ENCODE results near the gene TBX1. TPM values are rescaled to one million over a fixed set of nuclear protein-coding genes. Genes with fewer than 3 reads are reported as not detected.

Gene TBX1
- total RNA-seq, 2 experiments from 2014 or later: not detected

- Mint-ChIP-seq H3K36me3 (peaks cover 22% of the 10 kb centered on the region), H3K9me3 (peaks cover 9% of the 10 kb centered on the region), H3K4me1 (no peaks in the 10 kb centered on the region), H3K27me3 (no peaks in the 10 kb centered on the region), H3K27ac (no peak overlapping the region), H3K4me3 (no peak overlapping the region)
- no peak for DNase-seq
Measured at GRCh38 chr22:19797086-19798002, 36.8 kb downstream of the TBX1 start.

- no peaks in the 10 kb centered on the region for H3K4me1 Mint-ChIP-seq
- H3K9me3 Mint-ChIP-seq: peaks cover 6% of the 10 kb centered on the region
- H3K27ac Mint-ChIP-seq: no peak overlapping the region
- no peak overlapping the region for H3K4me3 Mint-ChIP-seq
- no peak for DNase-seq
- H3K27me3 Mint-ChIP-seq: no peaks in the 10 kb centered on the region
- peaks cover 17% of the 10 kb centered on the region for H3K36me3 Mint-ChIP-seq
Measured at GRCh38 chr22:19798003-19798665, 37.6 kb downstream of the TBX1 start.

- no peaks in the 10 kb centered on the region for H3K9me3 Mint-ChIP-seq
- H3K27me3 Mint-ChIP-seq: no peaks in the 10 kb centered on the region
- no peak overlapping the region for H3K27ac Mint-ChIP-seq
- H3K4me3 Mint-ChIP-seq: no peak overlapping the region
- no peaks in the 10 kb centered on the region for H3K4me1 Mint-ChIP-seq
- peaks cover 11% of the 10 kb centered on the region for H3K36me3 Mint-ChIP-seq
- DNase-seq: no peak
Measured at GRCh38 chr22:19798891-19799293, 38.3 kb downstream of the TBX1 start.

- DNase-seq: no peak
- Mint-ChIP-seq H3K27ac (no peak overlapping the region), H3K27me3 (no peaks in the 10 kb centered on the region), H3K4me1 (no peaks in the 10 kb centered on the region), H3K9me3 (no peaks in the 10 kb centered on the region), H3K36me3 (peaks cover 5% of the 10 kb centered on the region), H3K4me3 (no peak overlapping the region)
Measured at GRCh38 chr22:19799322-19800190, 39.0 kb downstream of the TBX1 start.

DNA sequence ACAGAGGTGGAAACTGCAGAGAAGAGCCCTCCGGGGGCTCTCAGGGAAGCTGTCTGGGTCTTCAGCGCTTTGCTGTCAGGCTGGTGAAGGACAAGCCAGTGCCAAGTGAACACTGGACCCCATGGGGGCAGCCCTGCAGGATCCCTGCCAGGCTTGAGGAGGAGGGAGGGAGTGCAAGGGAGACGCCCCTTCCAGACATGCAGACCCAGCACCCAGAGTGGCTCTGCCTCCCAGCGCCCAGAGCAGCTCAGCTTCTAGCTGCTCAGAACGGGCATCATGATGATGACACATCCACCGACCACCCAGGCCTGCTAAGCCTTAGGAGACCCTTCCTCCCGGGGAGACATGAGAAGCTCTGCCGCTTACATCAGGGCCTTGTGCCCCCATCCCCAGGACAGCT lies 39.7 kb downstream of the TBX1 start:
- Mint-ChIP-seq H3K4me1 (no peaks in the 10 kb centered on the region), H3K27me3 (no peaks in the 10 kb centered on the region), H3K36me3 (peaks cover 8% of the 10 kb centered on the region), H3K27ac (no peak overlapping the region), H3K9me3 (no peaks in the 10 kb centered on the region), H3K4me3 (no peak overlapping the region)
- DNase-seq: no peak

DNA sequence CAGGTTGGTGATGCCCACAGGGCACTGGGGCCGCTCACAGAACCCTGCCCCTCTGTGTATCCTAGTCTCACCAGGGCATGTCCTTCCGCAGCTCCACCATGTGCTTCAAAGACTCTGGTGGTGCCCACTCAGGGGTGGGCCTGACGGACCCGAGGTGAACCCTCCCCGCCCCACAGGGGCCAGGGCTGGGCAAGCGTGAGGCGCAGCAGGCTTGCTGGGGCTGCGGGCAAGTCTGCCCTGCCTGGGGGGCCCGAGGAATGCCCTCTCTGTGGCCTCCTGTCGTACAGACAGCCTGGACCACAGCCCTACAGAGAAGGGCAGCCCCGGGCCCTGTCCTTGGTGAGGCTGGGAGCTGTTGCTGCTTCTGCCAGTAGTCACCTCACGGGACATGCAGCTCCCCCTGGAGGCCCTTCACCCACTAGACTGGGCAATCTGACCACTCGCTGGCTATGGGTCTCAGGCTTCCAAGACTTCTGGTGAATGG lies 40.2 kb downstream of the TBX1 start:
- no peaks in the 10 kb centered on the region for H3K4me1 Mint-ChIP-seq

DNA sequence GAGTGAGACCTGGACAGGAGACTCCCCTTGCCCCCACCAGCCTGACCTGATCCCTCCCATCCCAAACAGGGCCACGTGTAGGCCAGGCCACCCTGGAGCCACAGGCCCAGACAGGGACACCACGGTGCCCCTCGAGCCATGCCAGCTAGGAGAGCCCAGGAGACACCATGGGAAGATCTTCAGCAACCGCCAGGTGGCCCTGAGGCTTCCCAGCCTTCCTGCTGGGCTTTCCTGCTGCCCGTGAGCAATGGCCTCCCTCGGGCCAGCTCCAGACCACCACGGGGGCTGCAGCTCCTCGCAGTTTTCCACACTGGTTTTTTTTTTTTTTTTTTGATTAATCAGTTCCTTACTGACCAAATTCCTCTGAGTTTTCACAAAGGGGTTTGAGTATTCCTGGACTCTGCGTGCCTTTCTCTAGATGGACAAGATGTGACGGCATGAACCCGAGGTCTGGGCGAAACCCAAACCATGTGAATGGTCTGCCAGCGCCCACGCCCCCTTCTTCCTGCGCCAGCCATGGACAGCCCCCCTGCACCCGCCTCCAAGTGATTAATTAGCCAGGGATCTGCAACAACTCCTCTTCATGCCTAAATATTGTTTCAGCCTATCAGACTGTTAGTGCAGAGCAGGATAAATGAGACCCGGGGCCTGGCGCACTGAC lies 40.9 kb downstream of the TBX1 start:
- Mint-ChIP-seq H3K4me1 (no peaks in the 10 kb centered on the region), H3K27me3 (no peaks in the 10 kb centered on the region), H3K9me3 (no peaks in the 10 kb centered on the region), H3K27ac (no peak overlapping the region), H3K4me3 (no peak overlapping the region), H3K36me3 (peaks cover 8% of the 10 kb centered on the region)
- no peak for DNase-seq

More for the DNA sequence above, 40.2 kb downstream of the TBX1 start:
- Mint-ChIP-seq H3K9me3 (no peaks in the 10 kb centered on the region), H3K27me3 (no peaks in the 10 kb centered on the region), H3K27ac (no peak overlapping the region), H3K36me3 (peaks cover 6% of the 10 kb centered on the region), H3K4me3 (no peak overlapping the region)
- DNase-seq: no peak

DNA sequence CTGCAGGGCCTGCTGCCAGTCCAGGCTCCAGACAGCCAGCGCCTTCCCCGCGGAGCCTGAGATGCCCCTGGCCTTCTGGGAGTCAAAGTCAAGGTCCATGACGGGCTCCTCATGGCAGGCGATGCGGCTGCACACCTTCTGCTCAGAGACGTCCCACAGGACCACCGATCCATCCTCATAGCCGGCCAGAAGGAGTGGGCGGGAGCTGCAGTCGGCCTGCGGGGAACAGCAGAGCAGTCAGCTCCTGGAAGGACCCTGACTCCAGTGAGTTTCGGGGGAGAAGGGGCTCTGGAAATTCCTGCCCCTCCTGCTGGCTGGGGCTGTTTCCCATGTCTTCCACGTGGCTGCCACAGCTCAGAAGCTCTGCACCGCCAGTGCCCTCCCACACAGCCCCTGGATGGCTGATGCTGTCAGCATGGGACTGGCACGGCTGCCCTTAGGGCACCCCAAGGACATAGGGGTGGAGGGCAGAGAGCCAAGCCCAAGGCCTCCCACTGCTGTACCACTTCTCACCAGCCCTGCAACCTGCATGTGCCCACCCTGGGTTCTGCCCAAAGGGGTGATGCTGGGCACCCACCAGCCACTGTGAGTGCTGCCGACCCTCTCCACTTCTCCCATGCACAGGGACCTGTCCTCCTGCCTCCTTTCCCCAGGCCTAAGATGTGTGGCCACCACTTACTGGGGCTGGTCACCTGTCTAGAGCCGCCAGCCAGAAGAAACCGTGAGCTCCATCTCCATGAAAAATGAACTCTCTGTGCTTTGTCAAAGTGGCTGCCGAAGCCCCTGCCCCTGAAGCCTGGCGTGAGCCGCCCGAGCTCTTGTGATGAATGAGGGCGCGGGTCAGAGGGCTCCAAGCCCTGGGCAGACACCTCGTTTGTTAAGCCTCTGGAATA lies 41.7 kb downstream of the TBX1 start:
- Mint-ChIP-seq H3K27me3 (no peaks in the 10 kb centered on the region), H3K4me1 (no peaks in the 10 kb centered on the region), H3K9me3 (no peaks in the 10 kb centered on the region), H3K36me3 (peaks cover 8% of the 10 kb centered on the region), H3K4me3 (no peak overlapping the region), H3K27ac (no peak overlapping the region)
- no peak for DNase-seq

DNA sequence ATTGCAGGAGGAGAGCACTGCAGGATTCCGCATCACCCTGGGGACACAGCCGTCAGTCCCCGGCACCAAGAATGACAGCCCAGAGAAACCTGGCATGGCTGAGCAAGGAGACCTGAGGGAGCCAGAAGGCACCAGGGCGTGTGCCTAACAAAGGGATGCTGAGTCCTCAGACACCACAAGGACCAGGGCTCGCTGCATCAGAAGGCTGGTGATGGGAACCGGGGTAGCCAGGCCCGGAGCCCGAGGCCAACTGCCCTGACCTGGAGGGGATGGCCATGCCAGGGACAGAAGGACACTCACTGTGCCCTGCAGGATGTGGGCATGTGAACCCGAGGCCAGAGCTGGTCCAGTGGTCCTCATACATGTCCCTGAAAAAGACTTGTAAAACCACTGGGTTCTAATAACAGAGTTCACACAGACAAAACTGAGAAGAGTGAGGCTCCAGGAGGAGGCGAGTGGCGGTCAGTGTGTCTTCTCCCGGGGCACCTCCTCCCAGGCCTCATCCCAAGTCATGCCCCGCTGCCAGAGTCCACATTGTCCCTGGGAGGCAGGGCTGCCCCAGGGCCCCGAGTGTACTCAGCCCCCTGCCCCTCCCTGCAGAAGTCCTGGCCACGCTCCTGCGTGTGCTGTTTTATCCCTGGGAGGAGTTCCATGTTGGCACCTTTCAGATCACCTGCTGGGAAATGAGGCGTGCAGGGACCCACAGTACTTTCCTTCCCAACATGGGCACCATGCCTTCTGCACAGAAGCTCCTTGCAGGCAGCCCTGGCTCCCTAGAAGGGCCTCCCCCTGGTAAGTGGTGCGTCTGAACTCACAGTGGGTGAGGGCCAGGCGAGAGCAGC lies 42.5 kb downstream of the TBX1 start:
- H3K4me3 Mint-ChIP-seq: no peak overlapping the region
- no peaks in the 10 kb centered on the region for H3K4me1 Mint-ChIP-seq
- no peaks in the 10 kb centered on the region for H3K9me3 Mint-ChIP-seq
- H3K36me3 Mint-ChIP-seq: peaks cover 8% of the 10 kb centered on the region
- H3K27ac Mint-ChIP-seq: no peak overlapping the region
- no peaks in the 10 kb centered on the region for H3K27me3 Mint-ChIP-seq
- DNase-seq: no peak

- Mint-ChIP-seq H3K4me3 (no peak overlapping the region), H3K27me3 (no peaks in the 10 kb centered on the region), H3K36me3 (peaks cover 8% of the 10 kb centered on the region), H3K9me3 (no peaks in the 10 kb centered on the region), H3K4me1 (no peaks in the 10 kb centered on the region), H3K27ac (no peak overlapping the region)
- DNase-seq: no peak
Measured at GRCh38 chr22:19803736-19804267, 43.2 kb downstream of the TBX1 start.

GRCh38 chr22:19805821-19806212 lies 45.2 kb downstream of the TBX1 start:
- Mint-ChIP-seq H3K27me3 (no peaks in the 10 kb centered on the region), H3K36me3 (peaks cover 8% of the 10 kb centered on the region), H3K4me1 (peaks cover 3% of the 10 kb centered on the region), H3K4me3 (no peak overlapping the region), H3K27ac (no peak overlapping the region), H3K9me3 (no peaks in the 10 kb centered on the region)
- no peak for DNase-seq

GRCh38 chr22:19806213-19807160 lies 45.9 kb downstream of the TBX1 start:
- no peak for DNase-seq
- H3K4me3 Mint-ChIP-seq: no peak overlapping the region
- no peaks in the 10 kb centered on the region for H3K27me3 Mint-ChIP-seq
- no peak overlapping the region for H3K27ac Mint-ChIP-seq
- H3K9me3 Mint-ChIP-seq: no peaks in the 10 kb centered on the region
- H3K4me1 Mint-ChIP-seq: peaks cover 5% of the 10 kb centered on the region
- peaks cover 8% of the 10 kb centered on the region for H3K36me3 Mint-ChIP-seq

All from activated naive CD8-positive, alpha-beta T cell treated with anti-CD3 and anti-CD28 coated beads for 36 hours (primary cell).